GM12878 (cell line): ENCODE data around the gene CGN. TPM values are rescaled to one million over a fixed set of nuclear protein-coding genes. Genes with fewer than 3 reads are reported as not detected.
A peak's percentile ranks its signal among the peaks of the same experiment; 100 is the strongest.

ENCODE experiments used
- ATAC-seq: fragments of 200-7000 bp; cut with Tn5 transposase; 3 replicates; pipeline ENCODE4 v1.9.1; 2020; ENCODE audit warnings: mild to moderate bottlenecking, moderate library complexity
- BruUV-seq: library from RNA; stranded (reverse); fragments of 400-500 nt; replicated peaks from 2 replicates; lab custom pipeline; 2021; lab: Mats Ljungman, UMichigan
- CTCF ChIA-PET: fragments of 300-600 bp; sonication (Branson Sonifier 250); formaldehyde crosslinking; extraction: SDS; loops from one replicate; lab custom pipeline; 2021; ENCODE audit warnings: inconsistent platforms; lab: Yijun Ruan, JAX
- POLR2A ChIA-PET: fragments of 350-600 bp; formaldehyde crosslinking; extraction: SDS; loops from one replicate; lab custom pipeline; 2021; ENCODE audit warnings: inconsistent platforms; lab: Charles Lee
- RAD21 ChIA-PET: fragments of 300-600 bp; sonication (Branson Sonifier 250); formaldehyde crosslinking; loops from one replicate; lab custom pipeline; 2023; ENCODE audit warnings: antibody characterized with exemption; ENCODE audit not compliant: unreplicated experiment; lab: Charles Lee
- SMC1A ChIA-PET: fragments of 300-600 bp; sonication (Branson Sonifier 250); formaldehyde crosslinking; loops from one replicate; lab custom pipeline; 2023; ENCODE audit not compliant: unreplicated experiment, uncharacterized antibody; lab: Charles Lee
- DNase-seq: peaks from one replicate; pipeline ENCODE4 v3.0.0-alpha.2; 2011; ENCODE audit warnings: low read depth, low spot score
- FAIRE-seq: peaks from 3 replicates; lab custom pipeline; 2011; peaks lifted over from hg19 to GRCh38; lab: Jason Lieb, UNC
- H2AFZ ChIP-seq: 2 replicates; pipeline ENCODE4 v1.6.0; 2011; ENCODE audit warnings: low read depth, low read length, control low read depth; ENCODE audit not compliant: control insufficient read depth
- H3K27ac ChIP-seq: 2 replicates; pipeline ENCODE4 v1.5.1; 2011; ENCODE audit warnings: control low read depth; ENCODE audit not compliant: control insufficient read depth, insufficient read depth
- H3K27me3 ChIP-seq, 2 experiments: replicated peaks in 1 of 2; 2 replicates each; pipeline versions ENCODE4 v1.6.0 to v1.6.1; 2011; ENCODE audit warnings: low read length in 1 of 2; ENCODE audit not compliant: control insufficient read depth in 2 of 2, insufficient read depth in 2 of 2
- H3K36me3 ChIP-seq, 2 experiments: 2 replicates each; pipeline ENCODE4 v1.5.1; 2011; ENCODE audit warnings: low read length in 1 of 2; ENCODE audit not compliant: control insufficient read depth in 2 of 2, insufficient read depth in 2 of 2
- H3K4me1 ChIP-seq: 2 replicates; pipeline ENCODE4 v1.6.1; 2011; ENCODE audit warnings: mild to moderate bottlenecking, low read length, moderate library complexity, mixed read lengths; ENCODE audit not compliant: control insufficient read depth, insufficient read depth
- H3K4me2 ChIP-seq: 2 replicates; pipeline ENCODE4 v1.6.0; 2011; ENCODE audit warnings: control low read depth; ENCODE audit not compliant: control insufficient read depth, insufficient read depth
- H3K4me3 ChIP-seq: fragments of 200-600 bp; sonication (generic); 2 replicates; pipeline ENCODE4 v1.5.1; 2016
- H3K79me2 ChIP-seq: 2 replicates; pipeline ENCODE4 v1.6.0; 2011; ENCODE audit warnings: low read length; ENCODE audit not compliant: control insufficient read depth, insufficient read depth
- H3K9ac ChIP-seq: 2 replicates; pipeline ENCODE4 v1.8.0; 2011; ENCODE audit warnings: low read length, control low read depth, mixed read lengths; ENCODE audit not compliant: control insufficient read depth, insufficient read depth
- H3K9me3 ChIP-seq: replicated peaks from 3 replicates; pipeline ENCODE4 v1.5.1; 2011; ENCODE audit warnings: mild to moderate bottlenecking, low read length; ENCODE audit not compliant: control insufficient read depth, insufficient read depth
- H4K20me1 ChIP-seq: 2 replicates; pipeline ENCODE4 v1.6.0; 2011; ENCODE audit not compliant: control insufficient read depth, insufficient read depth
- ATF7 ChIP-seq: fragments of 450-650 bp; IDR thresholded peaks from 2 replicates; pipeline ENCODE4 v1.6.1; 2016; ENCODE audit warnings: low read depth, mild to moderate bottlenecking
- CEBPB ChIP-seq, 2 experiments: fragments of 150-350 bp in 1 of 2; IDR thresholded peaks; 2 replicates each; pipeline ENCODE4 v1.6.1; 2012 to 2014; ENCODE audit warnings: low read depth in 2 of 2, low read length in 2 of 2, borderline replicate concordance in 1 of 2, inconsistent platforms in 1 of 2
- CREM ChIP-seq: IDR thresholded peaks from 2 replicates; pipeline ENCODE4 v1.6.1; 2014; ENCODE audit warnings: antibody characterized with exemption, low read depth
- NBN ChIP-seq: fragments of 450-650 bp; IDR thresholded peaks from 2 replicates; pipeline ENCODE4 v1.6.1; 2016
- POU2F2 ChIP-seq: IDR thresholded peaks from 3 replicates; pipeline ENCODE4 v1.6.1; 2011; ENCODE audit warnings: low read depth, mild to moderate bottlenecking, low read length, borderline replicate concordance
- SMAD1 ChIP-seq: fragments of 450-650 bp; IDR thresholded peaks from 2 replicates; pipeline ENCODE4 v1.6.1; 2018; ENCODE audit warnings: mild to moderate bottlenecking, low read depth; ENCODE audit not compliant: partially characterized antibody
- SMC3 ChIP-seq: IDR thresholded peaks from 2 replicates; pipeline ENCODE4 v1.6.1; 2011; ENCODE audit warnings: low read length, improper control_type of control experiment, borderline replicate concordance
- YY1 ChIP-seq: IDR thresholded peaks from 2 replicates; pipeline ENCODE4 v1.6.1; 2011; ENCODE audit warnings: low read depth, mild to moderate bottlenecking, low read length
- WGBS: methylation state at CpG from one replicate; pipeline ENCODE4 v1.1.6; 2016; ENCODE audit warnings: low lambda C conversion rate; ENCODE audit not compliant: insufficient replicate concordance, insufficient coverage; ENCODE audit errors: missing lambda C conversion rate; 5-methylcytosine and 5-hydroxymethylcytosine counted together
- in situ Hi-C: fragments of 300-500 bp; cut with MboI; formaldehyde crosslinking; loops from 9 replicates; pipeline ENCODE4 v1.14.3; 2018; ENCODE audit warnings: mixed read lengths
- intact Hi-C: fragments of 100-400 bp; cut with micrococcal nuclease; formaldehyde crosslinking; loops from one replicate; pipeline ENCODE4 v1.14.2; 2022; ENCODE audit not compliant: unreplicated experiment
- polyA plus RNA-seq, 11 experiments: library from polyadenylated mRNA; depleted of rRNA in 4 of 11; unstranded in 6 of 11; stranded (reverse) in 5 of 11; fragments of >200 nt; fragmentation: Nextera tagmentation in 4 of 11; fragmentation: Illumina TruSeq in 1 of 11; extraction: Ambion mirVana in 4 of 11; extraction: Trizol in 1 of 11; gene quantifications; 1 replicate in 1 of 11; 2 replicates in 10 of 11; pipeline versions ENCODE4 v1.2.1 to v1.2.3, GENCODE V29; 2011 to 2016; ENCODE audit warnings: inconsistent platforms in 2 of 11, missing spikeins in 2 of 11, low read depth in 1 of 11
- total RNA-seq, 4 experiments: library from RNA; depleted of rRNA in 3 of 4; stranded (reverse); fragments of >200 nt in 3 of 4; fragmentation: Illumina TruSeq in 1 of 4; extraction: Trizol in 1 of 4; gene quantifications; 2 replicates each; pipeline versions ENCODE4 v1.2.1 to v1.2.3, GENCODE V29; 2013 to 2021

The CGN gene
- total and polyA plus RNA-seq, 10 of the 15 experiments (the other 5 are each of a cell fraction or from before 2014, with no cell fraction given) = 0.11 to 6.5 (median 3.4) TPM

DNA sequence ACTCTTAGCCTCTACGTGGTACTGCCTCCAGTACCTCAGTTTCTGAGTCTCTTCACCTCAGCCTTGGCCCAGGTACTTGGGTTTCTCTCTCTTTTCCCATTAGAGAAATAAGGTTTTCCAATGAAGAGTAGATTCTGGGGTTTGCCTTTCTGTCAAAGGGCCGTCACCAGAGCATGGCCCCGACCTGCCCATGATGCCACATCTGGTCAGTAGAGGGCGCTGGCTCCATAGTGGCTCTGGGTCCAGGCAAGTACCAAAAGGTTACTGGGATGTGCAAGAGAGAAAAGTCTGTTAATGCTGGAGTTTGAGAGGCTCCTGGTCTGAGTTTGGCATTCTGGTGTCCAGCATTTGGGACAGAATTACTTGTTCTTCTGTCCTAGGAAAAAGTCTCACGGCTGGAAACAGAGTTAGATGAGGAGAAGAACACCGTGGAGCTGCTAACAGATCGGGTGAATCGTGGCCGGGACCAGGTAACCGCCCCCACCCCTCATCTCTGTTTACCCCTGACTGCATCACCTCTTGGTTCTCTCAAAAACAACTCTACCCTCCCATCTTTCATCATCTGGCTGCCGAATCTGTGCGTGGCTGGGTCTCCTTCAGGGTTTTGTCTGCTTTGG is 23.6 kb downstream of the CGN start (continued):
- TF ChIP-seq POU2F2 = no peak
- TF ChIP-seq CEBPB (IDR thresholded peaks at IDR 0.05; ENCODE audit: borderline replicate concordance in 1 of 2, low read depth in 2 of 2, low read length in 2 of 2) = no peak
- no peak for TF ChIP-seq NBN
- peak; percentile 65; the same call in 1 of the 2 replicates for TF ChIP-seq SMC3
- peak; percentile 70; the same call in 1 of the 2 replicates for TF ChIP-seq YY1
- TF ChIP-seq CREM = peak; percentile 21; the same call in 1 of the 2 replicates

DNA sequence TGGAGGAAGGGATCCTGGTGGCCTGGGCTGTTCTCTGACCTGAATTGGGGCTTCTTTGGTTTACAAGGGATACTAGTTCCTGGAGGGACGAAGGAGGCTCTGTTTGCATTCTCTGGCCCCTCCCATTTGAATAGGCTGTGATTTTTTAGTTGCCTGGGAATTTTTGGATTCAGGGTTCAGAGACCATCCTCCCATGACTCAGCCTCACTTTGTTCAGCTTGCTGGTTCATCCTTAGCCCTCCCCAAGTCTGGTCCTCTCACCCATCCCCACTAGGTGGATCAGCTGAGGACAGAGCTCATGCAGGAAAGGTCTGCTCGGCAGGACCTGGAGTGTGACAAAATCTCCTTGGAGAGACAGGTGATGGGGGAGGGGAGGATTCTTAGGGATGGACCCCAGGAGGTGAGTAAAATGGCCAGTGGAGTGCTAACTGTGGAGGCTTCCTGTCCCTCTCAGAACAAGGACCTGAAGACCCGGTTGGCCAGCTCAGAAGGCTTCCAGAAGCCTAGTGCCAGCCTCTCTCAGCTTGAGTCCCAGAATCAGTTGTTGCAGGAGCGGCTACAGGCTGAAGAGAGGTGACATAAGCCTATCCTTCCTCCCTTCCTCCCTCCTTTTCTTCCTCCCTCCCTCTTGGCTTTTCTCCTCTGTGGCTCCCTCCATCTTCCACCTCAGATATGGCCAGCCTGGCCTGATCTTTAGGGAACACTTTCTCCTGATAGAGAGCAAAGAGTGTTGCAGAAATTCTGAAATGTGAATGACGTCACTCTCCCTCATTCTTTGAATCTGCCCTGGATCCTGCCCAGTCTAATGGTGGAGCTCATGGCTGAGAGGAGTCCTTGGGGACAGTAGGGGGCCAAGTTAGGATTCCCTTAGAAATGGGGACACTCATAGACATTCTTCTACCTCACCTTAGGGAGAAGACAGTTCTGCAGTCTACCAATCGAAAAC is 24.4 kb downstream of the CGN start:
- no peak overlapping the region for H3K4me3 ChIP-seq
- in situ Hi-C loops = no loop called here
- no TSS peak for BruUV-seq
- ChIA-PET POLR2A (no interaction called here), SMC1A (interaction anchor here (0.6 to 1.4 kb wide), 3 partner anchors 91 to 301 kb away, joined by 3 to 5 read pairs (median 4); no protein-coding TSS in a partner anchor)
- no peak for FAIRE-seq
- no peak overlapping the region for H3K27ac ChIP-seq
- peaks cover 7% of the 10 kb centered on the region for H3K4me1 ChIP-seq
- H3K79me2 ChIP-seq = no peaks in the 10 kb centered on the region
- H4K20me1 ChIP-seq = no peaks in the 10 kb centered on the region
- H3K9ac ChIP-seq = no peak overlapping the region
- no peaks in the 10 kb centered on the region; a peak in 1 of 4 replicates for H3K27me3 ChIP-seq
- H3K4me2 ChIP-seq = no peak overlapping the region
- H3K36me3 ChIP-seq = no peaks in the 10 kb centered on the region
- 0 out of 2 replicates have a peak, but pooled peaks have one; percentile 44 for TF ChIP-seq ATF7
- TF ChIP-seq SMAD1 = no peak
- TF ChIP-seq, all 136 proteins: peak for 1
- 70% methylated on average over 6 of the region's 6 CpGs for WGBS
- ChIA-PET RAD21 (interaction anchor here (1.4 kb wide), 1 partner anchor 91 kb away, joined by 7 read pairs; no protein-coding TSS in a partner anchor), CTCF (interaction anchor here (0.7 to 1.6 kb wide), 12 partner anchors 9 to 301 kb away, joined by 3 to 7 read pairs (median 3); no protein-coding TSS in a partner anchor)
- no peaks in the 10 kb centered on the region for H3K9me3 ChIP-seq
- DNase-seq = no peak
- no peak overlapping the region for H2AFZ ChIP-seq
- intact Hi-C loops = loop anchor here (2.0 kb wide), 2 partner anchors 199 to 301 kb away; no protein-coding TSS in a partner anchor
- no peak for ATAC-seq
